SK-N-SH (cell line): Measurements from ENCODE around the gene CEP78.

ENCODE experiments used
- CTCF ChIP-seq: fragments of 200-600 bp; sonication (generic); IDR thresholded peaks from 2 replicates; pipeline ENCODE4 v1.6.1; 2017; ENCODE audit warnings: antibody characterized with exemption, mild to moderate bottlenecking, moderate library complexity
- GABPA ChIP-seq: IDR thresholded peaks from 2 replicates; pipeline ENCODE4 v1.4.0; 2012; ENCODE audit warnings: low read depth, mild to moderate bottlenecking
- NFIC ChIP-seq: IDR thresholded peaks from 2 replicates; pipeline ENCODE4 v1.4.0; 2012; ENCODE audit warnings: borderline replicate concordance
- NRF1 ChIP-seq: IDR thresholded peaks from 2 replicates; pipeline ENCODE4 v1.6.1; 2012; ENCODE audit warnings: low read depth, mild to moderate bottlenecking, low read length
- PBX3 ChIP-seq: IDR thresholded peaks from 2 replicates; pipeline ENCODE4; 2012
- POLR2AphosphoS5 ChIP-seq: IDR thresholded peaks from 2 replicates; pipeline ENCODE4 v1.6.1; 2012; ENCODE audit warnings: low read depth, low read length
- RXRA ChIP-seq: IDR thresholded peaks from 2 replicates; pipeline ENCODE4 v1.4.0; 2012; ENCODE audit warnings: low read depth, mild to moderate bottlenecking, borderline replicate concordance
- SIN3A ChIP-seq: IDR thresholded peaks from 2 replicates; pipeline ENCODE4 v1.6.1; 2012; ENCODE audit warnings: low read depth, mild to moderate bottlenecking, low read length, moderate library complexity, borderline replicate concordance
- SMC3 ChIP-seq: IDR thresholded peaks from 2 replicates; pipeline ENCODE4 v1.6.1; 2012; ENCODE audit warnings: low read depth, low read length, improper control_type of control experiment
- TF ChIP-seq, protein P1 (sequence below): IDR thresholded peaks from 2 replicates; pipeline ENCODE4 v1.6.1; 2012; ENCODE audit warnings: mild to moderate bottlenecking, low read depth, low read length, moderate library complexity

GRCh38 chr9:78320875-78321496, 85.1 kb downstream of the CEP78 start:
- TF ChIP-seq CTCF (no peak), SMC3 (no peak), GABPA (no peak), NRF1 (no peak), SIN3A (no peak), RXRA (no peak), PBX3 (no peak), NFIC (no peak), POLR2AphosphoS5 (no peak)
- TF ChIP-seq, protein P1, sequence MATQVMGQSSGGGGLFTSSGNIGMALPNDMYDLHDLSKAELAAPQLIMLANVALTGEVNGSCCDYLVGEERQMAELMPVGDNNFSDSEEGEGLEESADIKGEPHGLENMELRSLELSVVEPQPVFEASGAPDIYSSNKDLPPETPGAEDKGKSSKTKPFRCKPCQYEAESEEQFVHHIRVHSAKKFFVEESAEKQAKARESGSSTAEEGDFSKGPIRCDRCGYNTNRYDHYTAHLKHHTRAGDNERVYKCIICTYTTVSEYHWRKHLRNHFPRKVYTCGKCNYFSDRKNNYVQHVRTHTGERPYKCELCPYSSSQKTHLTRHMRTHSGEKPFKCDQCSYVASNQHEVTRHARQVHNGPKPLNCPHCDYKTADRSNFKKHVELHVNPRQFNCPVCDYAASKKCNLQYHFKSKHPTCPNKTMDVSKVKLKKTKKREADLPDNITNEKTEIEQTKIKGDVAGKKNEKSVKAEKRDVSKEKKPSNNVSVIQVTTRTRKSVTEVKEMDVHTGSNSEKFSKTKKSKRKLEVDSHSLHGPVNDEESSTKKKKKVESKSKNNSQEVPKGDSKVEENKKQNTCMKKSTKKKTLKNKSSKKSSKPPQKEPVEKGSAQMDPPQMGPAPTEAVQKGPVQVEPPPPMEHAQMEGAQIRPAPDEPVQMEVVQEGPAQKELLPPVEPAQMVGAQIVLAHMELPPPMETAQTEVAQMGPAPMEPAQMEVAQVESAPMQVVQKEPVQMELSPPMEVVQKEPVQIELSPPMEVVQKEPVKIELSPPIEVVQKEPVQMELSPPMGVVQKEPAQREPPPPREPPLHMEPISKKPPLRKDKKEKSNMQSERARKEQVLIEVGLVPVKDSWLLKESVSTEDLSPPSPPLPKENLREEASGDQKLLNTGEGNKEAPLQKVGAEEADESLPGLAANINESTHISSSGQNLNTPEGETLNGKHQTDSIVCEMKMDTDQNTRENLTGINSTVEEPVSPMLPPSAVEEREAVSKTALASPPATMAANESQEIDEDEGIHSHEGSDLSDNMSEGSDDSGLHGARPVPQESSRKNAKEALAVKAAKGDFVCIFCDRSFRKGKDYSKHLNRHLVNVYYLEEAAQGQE: no peak
